ENCODE measurements around the gene STEAP1B. TPM values are rescaled to one million over a fixed set of nuclear protein-coding genes. Genes with fewer than 3 reads are reported as not detected.

The STEAP1B gene
- total RNA-seq, 6 experiments from 2014 or later = 36.6 to 101 (median 92.6) TPM

DNA sequence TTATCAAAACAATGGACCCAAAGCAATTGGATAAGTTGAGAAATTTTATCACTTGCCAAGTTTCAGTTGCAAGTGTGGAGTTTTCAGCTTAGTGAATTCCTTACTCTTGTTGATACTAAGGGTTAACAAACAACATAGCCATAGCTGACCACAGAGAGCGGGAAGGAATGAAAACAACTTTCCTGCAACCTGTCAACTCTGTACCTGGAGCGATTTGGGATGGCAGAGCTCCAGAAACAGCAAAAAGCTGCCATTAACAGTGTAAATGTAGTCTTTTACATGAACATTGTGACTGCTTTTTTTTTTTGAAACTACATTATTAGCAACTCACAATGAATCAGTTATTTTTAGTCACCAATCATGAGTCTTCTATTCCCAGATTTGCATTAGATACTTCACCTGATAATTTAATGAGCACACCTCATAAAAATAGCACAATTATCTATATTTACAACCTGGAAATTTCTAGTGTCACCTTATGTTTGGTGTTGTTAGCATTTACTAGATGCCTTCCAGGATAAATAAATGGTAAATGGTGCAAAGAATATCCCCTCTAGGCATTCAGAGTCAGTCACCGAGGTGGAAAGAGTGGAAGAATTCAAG, 95.5 kb downstream of the STEAP1B start:
- H3K4me3 Mint-ChIP-seq = no peak overlapping the region
- H3K9me3 Mint-ChIP-seq = no peaks in the 10 kb centered on the region
- H3K27ac Mint-ChIP-seq = no peak overlapping the region
- TF ChIP-seq, protein P1, sequence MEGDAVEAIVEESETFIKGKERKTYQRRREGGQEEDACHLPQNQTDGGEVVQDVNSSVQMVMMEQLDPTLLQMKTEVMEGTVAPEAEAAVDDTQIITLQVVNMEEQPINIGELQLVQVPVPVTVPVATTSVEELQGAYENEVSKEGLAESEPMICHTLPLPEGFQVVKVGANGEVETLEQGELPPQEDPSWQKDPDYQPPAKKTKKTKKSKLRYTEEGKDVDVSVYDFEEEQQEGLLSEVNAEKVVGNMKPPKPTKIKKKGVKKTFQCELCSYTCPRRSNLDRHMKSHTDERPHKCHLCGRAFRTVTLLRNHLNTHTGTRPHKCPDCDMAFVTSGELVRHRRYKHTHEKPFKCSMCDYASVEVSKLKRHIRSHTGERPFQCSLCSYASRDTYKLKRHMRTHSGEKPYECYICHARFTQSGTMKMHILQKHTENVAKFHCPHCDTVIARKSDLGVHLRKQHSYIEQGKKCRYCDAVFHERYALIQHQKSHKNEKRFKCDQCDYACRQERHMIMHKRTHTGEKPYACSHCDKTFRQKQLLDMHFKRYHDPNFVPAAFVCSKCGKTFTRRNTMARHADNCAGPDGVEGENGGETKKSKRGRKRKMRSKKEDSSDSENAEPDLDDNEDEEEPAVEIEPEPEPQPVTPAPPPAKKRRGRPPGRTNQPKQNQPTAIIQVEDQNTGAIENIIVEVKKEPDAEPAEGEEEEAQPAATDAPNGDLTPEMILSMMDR (IDR thresholded peaks at IDR 0.05) = no peak
- H3K4me1 Mint-ChIP-seq (ENCODE audit: low read depth) = peaks cover 20% of the 10 kb centered on the region
- H3K27me3 Mint-ChIP-seq (ENCODE audit: insufficient read depth) = no peaks in the 10 kb centered on the region; the same call in 1 of the 2 replicates
- DNase-seq = no peak
- H3K36me3 Mint-ChIP-seq (ENCODE audit: low read depth) = no peaks in the 10 kb centered on the region

DNA sequence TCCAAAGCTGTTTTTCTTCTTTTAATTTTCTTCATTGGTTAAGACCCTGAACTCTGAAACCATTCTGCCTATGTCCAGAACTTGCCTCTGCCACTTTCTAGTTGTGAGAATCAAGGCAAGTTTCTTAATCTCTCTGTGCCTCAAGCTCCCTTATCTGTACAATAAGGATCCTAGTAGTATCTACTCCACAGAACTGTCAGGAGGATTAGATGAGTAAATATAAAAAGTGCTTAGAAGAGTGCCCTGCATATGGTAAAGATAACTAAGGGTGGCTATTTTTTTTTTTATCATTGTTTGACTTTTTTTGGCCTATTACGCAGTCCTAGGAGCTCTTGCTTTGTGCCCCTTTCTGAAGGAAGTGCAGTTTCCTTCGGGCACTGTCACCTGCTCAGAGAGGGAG, 96.6 kb downstream of the STEAP1B start:
- Mint-ChIP-seq H3K27me3 (ENCODE audit: insufficient read depth) (no peaks in the 10 kb centered on the region; the same call in 1 of the 2 replicates), H3K27ac (no peak overlapping the region), H3K4me3 (no peak overlapping the region), H3K4me1 (ENCODE audit: low read depth) (peaks cover 26% of the 10 kb centered on the region), H3K36me3 (ENCODE audit: low read depth) (no peaks in the 10 kb centered on the region), H3K9me3 (no peaks in the 10 kb centered on the region)
- TF ChIP-seq, protein P1 (IDR thresholded peaks at IDR 0.05) = no peak
- no peak for DNase-seq

DNA sequence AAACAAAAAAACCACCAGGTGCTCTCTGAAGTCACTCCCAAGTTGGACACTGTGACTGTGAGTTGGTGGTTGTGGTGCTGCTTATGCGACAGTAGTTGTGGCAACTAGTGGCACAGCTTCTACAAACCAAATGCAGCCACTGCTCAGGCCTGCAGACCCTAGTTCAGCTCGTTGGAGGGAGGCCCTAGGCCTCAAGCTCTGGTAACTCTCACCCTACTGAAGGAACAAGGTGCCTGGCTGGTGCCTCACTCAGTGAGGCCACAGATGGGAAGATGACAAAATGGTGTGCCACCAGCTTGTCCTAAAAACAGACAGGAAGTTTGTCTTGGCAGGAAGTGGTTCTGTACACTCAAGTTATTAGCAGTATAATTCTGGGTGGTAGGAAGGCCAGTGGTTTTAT, 97.7 kb downstream of the STEAP1B start:
- no peak overlapping the region for H3K4me3 Mint-ChIP-seq
- DNase-seq = no peak
- H3K27ac Mint-ChIP-seq = no peak overlapping the region
- peaks cover 37% of the 10 kb centered on the region for H3K4me1 Mint-ChIP-seq (ENCODE audit: low read depth)
- TF ChIP-seq, protein P1 (IDR thresholded peaks at IDR 0.05) = no peak
- no peaks in the 10 kb centered on the region for H3K36me3 Mint-ChIP-seq (ENCODE audit: low read depth)
- H3K27me3 Mint-ChIP-seq (ENCODE audit: insufficient read depth) = peaks cover 3% of the 10 kb centered on the region
- H3K9me3 Mint-ChIP-seq = no peaks in the 10 kb centered on the region

DNA sequence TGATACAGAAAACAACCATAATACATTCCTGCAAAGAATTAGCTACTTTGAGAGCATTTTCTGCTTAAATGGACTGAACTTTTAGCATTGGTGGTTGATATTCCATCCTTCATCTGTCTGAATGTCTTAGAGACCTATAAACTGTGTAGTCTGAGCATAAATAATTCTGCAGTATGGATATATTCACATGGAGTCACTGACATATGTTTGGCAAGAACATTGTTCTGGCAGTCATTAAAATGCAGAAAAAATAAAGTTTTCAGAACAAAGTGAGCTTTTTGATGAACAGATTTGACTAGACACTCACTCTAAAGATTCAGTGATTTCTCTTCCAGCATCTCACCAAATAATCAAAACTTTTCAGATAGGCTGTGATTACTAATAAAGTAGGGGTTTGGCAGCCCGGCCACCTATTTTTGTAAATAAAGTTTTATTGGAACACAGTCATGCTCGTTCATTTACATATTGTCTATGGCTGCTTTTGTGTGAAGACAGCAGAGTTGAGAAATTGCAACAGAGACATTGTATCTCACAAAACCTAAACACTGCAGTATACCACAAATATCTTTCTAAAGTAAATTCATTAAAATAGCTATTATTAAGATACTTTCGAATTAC, 98.9 kb downstream of the STEAP1B start:
- peaks cover 3% of the 10 kb centered on the region for H3K27me3 Mint-ChIP-seq (ENCODE audit: insufficient read depth)
- no peaks in the 10 kb centered on the region for H3K9me3 Mint-ChIP-seq
- no peak overlapping the region for H3K4me3 Mint-ChIP-seq
- peaks cover 37% of the 10 kb centered on the region for H3K4me1 Mint-ChIP-seq (ENCODE audit: low read depth)
- TF ChIP-seq, protein P1 (IDR thresholded peaks at IDR 0.05) = no peak
- H3K36me3 Mint-ChIP-seq (ENCODE audit: low read depth) = no peaks in the 10 kb centered on the region
- no peak for DNase-seq
- H3K27ac Mint-ChIP-seq = no peak overlapping the region

DNA sequence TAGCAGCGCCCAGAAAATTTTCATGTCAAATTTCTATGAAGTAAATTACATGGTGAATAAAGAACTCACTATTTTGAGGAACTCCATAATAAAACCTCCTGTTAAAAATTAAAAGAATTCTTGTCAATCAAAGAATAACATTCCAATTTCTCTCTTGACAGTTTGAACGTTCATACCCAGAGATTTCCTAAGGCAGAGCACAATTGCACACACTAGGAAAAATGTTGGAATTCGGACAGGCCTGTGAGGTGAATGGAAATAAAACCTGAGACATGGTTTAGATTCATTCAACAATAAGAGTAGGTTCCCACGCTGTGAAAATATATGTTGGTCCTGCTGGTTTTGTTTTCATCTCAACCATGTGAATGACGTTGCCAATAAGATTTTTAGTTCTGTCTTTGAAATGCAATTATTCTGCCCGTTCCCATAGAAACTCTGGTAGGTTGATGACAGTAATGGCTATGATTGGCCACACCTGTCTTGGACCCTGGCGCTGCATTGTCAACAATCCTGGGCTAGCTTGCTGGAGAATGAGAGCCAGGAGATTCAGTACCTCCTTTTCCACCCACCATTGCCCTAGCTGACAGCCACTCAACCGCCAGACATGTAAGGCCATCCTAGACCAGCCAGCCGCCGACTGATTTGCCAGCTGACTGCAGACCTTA, 99.7 kb downstream of the STEAP1B start:
- no peak overlapping the region for H3K27ac Mint-ChIP-seq
- peaks cover 37% of the 10 kb centered on the region for H3K4me1 Mint-ChIP-seq (ENCODE audit: low read depth)
- no peaks in the 10 kb centered on the region for H3K9me3 Mint-ChIP-seq

More for the DNA sequence above, 99.7 kb downstream of the STEAP1B start:
- peaks cover 3% of the 10 kb centered on the region for H3K27me3 Mint-ChIP-seq (ENCODE audit: insufficient read depth)
- TF ChIP-seq, protein P1 (IDR thresholded peaks at IDR 0.05) = no peak
- no peak overlapping the region for H3K4me3 Mint-ChIP-seq
- DNase-seq = no peak
- H3K36me3 Mint-ChIP-seq (ENCODE audit: low read depth) = no peaks in the 10 kb centered on the region
